Cerebellar cortex (tissue), 1 donor: ENCODE data around the gene ATG4A.
A peak's percentile ranks its signal among the peaks of the same experiment; 100 is the strongest.

Source experiments
- DNase-seq: peaks from one replicate; pipeline ENCODE4 v3.0.0-alpha.2; 2015; ENCODE audit warnings: low spot score

Gene ATG4A

GRCh38 chrX:108168961-108169740 lies 77.6 kb downstream of the ATG4A start:
- DNase-seq: no peak

- no peak for DNase-seq
Observed at GRCh38 chrX:108169768-108170167, 78.2 kb downstream of the ATG4A start.

- DNase-seq: no peak
Observed at GRCh38 chrX:108171671-108172070, 80.1 kb downstream of the ATG4A start.

GRCh38 chrX:108173874-108174273 lies 82.3 kb downstream of the ATG4A start:
- DNase-seq: no peak

GRCh38 chrX:108177351-108178142 lies 86.0 kb downstream of the ATG4A start:
- DNase-seq: no peak

GRCh38 chrX:108178143-108178498 lies 86.5 kb downstream of the ATG4A start:
- DNase-seq: no peak

GRCh38 chrX:108186811-108187210 lies 95.2 kb downstream of the ATG4A start:
- DNase-seq: no peak

GRCh38 chrX:108198420-108198819 lies 106.8 kb downstream of the ATG4A start:
- DNase-seq: no peak

- no peak for DNase-seq
Observed at GRCh38 chrX:108199041-108199440, 107.5 kb downstream of the ATG4A start.

GRCh38 chrX:108199691-108200090 lies 108.1 kb downstream of the ATG4A start:
- peak; percentile 3 for DNase-seq

GRCh38 chrX:108203540-108203939 lies 112.0 kb downstream of the ATG4A start:
- no peak for DNase-seq
